ENCODE measurements around the gene CLEC16A. TPM values are rescaled to one million over a fixed set of nuclear protein-coding genes. Genes with fewer than 3 reads are reported as not detected.

The CLEC16A gene
- polyA plus RNA-seq, 2 donors, result 9.0 to 12.5 TPM

DNA sequence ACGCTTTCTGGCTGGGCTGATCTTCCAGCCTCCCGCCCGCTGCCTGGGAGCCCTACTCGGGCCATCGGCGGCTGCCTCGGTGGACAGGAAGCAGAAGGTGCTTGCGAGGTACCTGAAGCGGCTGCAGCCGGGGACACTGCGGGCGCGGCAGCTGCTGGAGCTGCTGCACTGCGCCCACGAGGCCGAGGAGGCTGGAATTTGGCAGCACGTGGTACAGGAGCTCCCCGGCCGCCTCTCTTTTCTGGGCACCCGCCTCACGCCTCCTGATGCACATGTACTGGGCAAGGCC, 36.7 kb upstream of the CLEC16A start:
- Histone ChIP-seq H3K4me3 (ENCODE audit: low read depth in 1 of 2, low read length in 2 of 2) (no peak overlapping the region), H3K9me3 (ENCODE audit: control insufficient read depth in 2 of 2, insufficient read depth in 1 of 2, low read depth in 1 of 2, low read length in 1 of 2) (peaks cover 1 to 3% of the 10 kb centered on the region in 2 donors), H3K27ac (ENCODE audit: low read depth in 2 of 2, low read length in 1 of 2) (no peak overlapping the region), H3K4me1 (ENCODE audit: control insufficient read depth in 2 of 2, insufficient read depth in 2 of 2, low read length in 1 of 2) (no peaks in the 10 kb centered on the region), H3K36me3 (ENCODE audit: control insufficient read depth in 2 of 2, insufficient read depth in 2 of 2, low read length in 1 of 2) (peaks cover 0 to 3% of the 10 kb centered on the region in 2 donors), H3K27me3 (ENCODE audit: control insufficient read depth in 1 of 2, insufficient read depth in 2 of 2, low read length in 2 of 2) (no peaks in the 10 kb centered on the region)
- WGBS, 2 donors, result 91 to 94% methylated on average over 21 of the region's 21 CpGs

DNA sequence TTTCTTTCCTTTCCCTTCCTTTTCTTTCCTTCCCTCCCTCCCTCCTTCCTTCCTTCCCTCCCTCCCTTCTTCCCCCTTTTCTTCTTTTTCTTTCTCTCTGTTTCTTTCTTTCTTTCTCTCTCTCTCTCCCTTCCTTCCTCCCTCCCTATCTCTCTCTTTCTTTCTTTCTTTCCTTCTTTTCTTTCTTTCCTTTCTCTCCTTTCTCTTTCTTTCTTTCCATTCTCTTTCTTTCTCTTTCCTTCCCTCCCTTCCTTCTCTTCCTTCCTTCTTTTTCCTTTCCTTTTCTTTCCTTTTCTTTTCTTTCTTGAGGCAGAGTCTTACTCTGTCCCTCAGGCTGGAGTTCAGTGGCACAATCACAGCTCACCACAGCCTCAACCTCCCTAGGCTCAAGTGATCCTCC, 33.1 kb upstream of the CLEC16A start:
- H3K36me3 ChIP-seq (ENCODE audit: control insufficient read depth in 2 of 2, insufficient read depth in 2 of 2, low read length in 1 of 2), result peaks cover 0 to 3% of the 10 kb centered on the region in 2 donors
- H3K4me3 ChIP-seq (ENCODE audit: low read depth in 1 of 2, low read length in 2 of 2), result no peak overlapping the region
- peaks cover 0 to 3% of the 10 kb centered on the region in 2 donors for H3K9me3 ChIP-seq (ENCODE audit: control insufficient read depth in 2 of 2, insufficient read depth in 1 of 2, low read depth in 1 of 2, low read length in 1 of 2)
- no peaks in the 10 kb centered on the region for H3K4me1 ChIP-seq (ENCODE audit: control insufficient read depth in 2 of 2, insufficient read depth in 2 of 2, low read length in 1 of 2)
- no peaks in the 10 kb centered on the region for H3K27me3 ChIP-seq (ENCODE audit: control insufficient read depth in 1 of 2, insufficient read depth in 2 of 2, low read length in 2 of 2)
- no peak overlapping the region for H3K27ac ChIP-seq (ENCODE audit: low read depth in 2 of 2, low read length in 1 of 2)

DNA sequence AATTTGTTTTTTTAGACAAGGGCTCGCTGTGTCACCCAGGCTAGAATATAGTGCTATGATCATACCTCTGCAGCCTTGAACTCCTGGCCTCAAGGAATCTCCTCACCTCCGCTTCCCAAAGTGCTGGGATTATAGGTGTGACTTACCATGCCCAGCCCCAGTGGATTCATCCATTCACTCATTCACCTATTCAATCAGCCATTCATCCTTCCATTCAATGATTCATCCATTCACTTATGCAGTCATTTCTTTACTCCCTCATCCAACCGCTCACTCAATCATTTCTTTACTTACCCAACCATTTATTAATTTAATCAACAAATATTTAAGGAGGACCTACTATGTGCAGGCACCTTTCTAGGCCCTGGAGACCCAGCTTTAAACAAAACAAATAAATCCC, 27.8 kb upstream of the CLEC16A start:
- Histone ChIP-seq H3K27ac (ENCODE audit: low read depth in 2 of 2, low read length in 1 of 2) (no peak overlapping the region), H3K4me3 (ENCODE audit: low read depth in 1 of 2, low read length in 2 of 2) (no peak overlapping the region), H3K4me1 (ENCODE audit: control insufficient read depth in 2 of 2, insufficient read depth in 2 of 2, low read length in 1 of 2) (peaks cover 0 to 5% of the 10 kb centered on the region in 2 donors), H3K9me3 (ENCODE audit: control insufficient read depth in 2 of 2, insufficient read depth in 1 of 2, low read depth in 1 of 2, low read length in 1 of 2) (no peaks in the 10 kb centered on the region), H3K36me3 (ENCODE audit: control insufficient read depth in 2 of 2, insufficient read depth in 2 of 2, low read length in 1 of 2) (no peaks in the 10 kb centered on the region), H3K27me3 (ENCODE audit: control insufficient read depth in 1 of 2, insufficient read depth in 2 of 2, low read length in 2 of 2) (no peaks in the 10 kb centered on the region)
- WGBS, 2 donors, result 62 to 63% methylated on average over 3 of the region's 3 CpGs

DNA sequence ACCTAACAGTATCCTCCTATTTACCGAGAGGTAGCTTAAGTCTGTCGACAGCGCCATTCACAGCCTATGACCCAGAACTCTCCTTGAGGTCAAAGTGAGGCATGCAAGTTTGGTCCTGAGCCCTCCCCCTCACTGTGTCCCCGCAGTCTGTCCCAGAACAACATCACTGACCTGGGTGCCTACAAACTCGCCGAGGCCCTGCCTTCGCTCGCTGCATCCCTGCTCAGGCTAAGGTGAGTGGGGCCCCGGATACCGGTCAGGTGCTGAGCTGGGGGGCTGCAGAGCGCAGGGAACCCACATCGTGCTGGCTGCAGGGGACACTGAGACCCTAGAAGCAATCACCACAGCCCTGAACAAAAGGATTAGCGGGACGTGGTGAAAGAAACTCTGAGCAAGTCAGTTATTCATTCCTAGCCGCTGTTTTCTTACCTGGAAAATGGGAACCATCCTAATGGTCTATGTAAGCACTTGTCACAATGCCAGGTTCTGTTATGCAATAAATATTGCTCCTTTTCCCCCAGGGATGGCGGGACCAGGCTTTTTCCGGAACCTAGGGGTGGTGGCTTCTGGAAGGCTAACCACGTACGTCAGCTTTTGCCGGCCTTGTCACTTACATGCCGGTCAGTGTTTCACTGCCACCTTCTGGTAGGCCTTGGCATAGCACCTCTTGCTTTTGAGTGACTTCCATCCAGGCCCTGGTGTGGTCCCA, 25.9 kb upstream of the CLEC16A start:
- no peaks in the 10 kb centered on the region for H3K27me3 ChIP-seq (ENCODE audit: control insufficient read depth in 1 of 2, insufficient read depth in 2 of 2, low read length in 2 of 2)
- no peak overlapping the region for H3K27ac ChIP-seq (ENCODE audit: low read depth in 2 of 2, low read length in 1 of 2)
- no peaks in the 10 kb centered on the region for H3K36me3 ChIP-seq (ENCODE audit: control insufficient read depth in 2 of 2, insufficient read depth in 2 of 2, low read length in 1 of 2)
- H3K4me1 ChIP-seq (ENCODE audit: control insufficient read depth in 2 of 2, insufficient read depth in 2 of 2, low read length in 1 of 2), result peaks cover 0 to 8% of the 10 kb centered on the region in 2 donors
- no peak overlapping the region for H3K4me3 ChIP-seq (ENCODE audit: low read depth in 1 of 2, low read length in 2 of 2)
- WGBS, 2 donors, result 47 to 49% methylated on average over 21 of the region's 21 CpGs
- H3K9me3 ChIP-seq (ENCODE audit: control insufficient read depth in 2 of 2, insufficient read depth in 1 of 2, low read depth in 1 of 2, low read length in 1 of 2), result no peaks in the 10 kb centered on the region

DNA sequence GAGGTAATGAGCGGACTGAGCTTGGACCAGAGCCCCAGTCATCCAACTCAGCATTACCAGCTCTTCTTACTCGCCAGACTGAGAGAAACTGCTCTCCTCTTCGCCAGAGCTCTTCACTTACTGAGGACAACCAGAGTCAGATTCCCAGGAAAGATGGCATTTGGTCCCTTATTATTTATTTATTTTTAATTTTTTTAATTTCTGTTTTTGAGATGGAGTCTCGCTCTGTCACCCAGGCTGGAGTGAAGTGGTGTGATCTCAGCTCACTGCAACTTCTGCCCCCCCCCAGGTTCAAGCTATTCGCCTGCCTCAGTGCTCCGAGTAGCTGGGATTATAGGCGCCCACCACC, 25.4 kb upstream of the CLEC16A start:
- no peak overlapping the region for H3K4me3 ChIP-seq (ENCODE audit: low read depth in 1 of 2, low read length in 2 of 2)
- H3K27ac ChIP-seq (ENCODE audit: low read depth in 2 of 2, low read length in 1 of 2), result no peak overlapping the region
- 55 to 60% methylated on average over 7 of the region's 7 CpGs for WGBS, 2 donors
- H3K36me3 ChIP-seq (ENCODE audit: control insufficient read depth in 2 of 2, insufficient read depth in 2 of 2, low read length in 1 of 2), result no peaks in the 10 kb centered on the region
- no peaks in the 10 kb centered on the region for H3K9me3 ChIP-seq (ENCODE audit: control insufficient read depth in 2 of 2, insufficient read depth in 1 of 2, low read depth in 1 of 2, low read length in 1 of 2)
- no peaks in the 10 kb centered on the region for H3K27me3 ChIP-seq (ENCODE audit: control insufficient read depth in 1 of 2, insufficient read depth in 2 of 2, low read length in 2 of 2)
- H3K4me1 ChIP-seq (ENCODE audit: control insufficient read depth in 2 of 2, insufficient read depth in 2 of 2, low read length in 1 of 2), result peaks cover 0 to 8% of the 10 kb centered on the region in 2 donors

DNA sequence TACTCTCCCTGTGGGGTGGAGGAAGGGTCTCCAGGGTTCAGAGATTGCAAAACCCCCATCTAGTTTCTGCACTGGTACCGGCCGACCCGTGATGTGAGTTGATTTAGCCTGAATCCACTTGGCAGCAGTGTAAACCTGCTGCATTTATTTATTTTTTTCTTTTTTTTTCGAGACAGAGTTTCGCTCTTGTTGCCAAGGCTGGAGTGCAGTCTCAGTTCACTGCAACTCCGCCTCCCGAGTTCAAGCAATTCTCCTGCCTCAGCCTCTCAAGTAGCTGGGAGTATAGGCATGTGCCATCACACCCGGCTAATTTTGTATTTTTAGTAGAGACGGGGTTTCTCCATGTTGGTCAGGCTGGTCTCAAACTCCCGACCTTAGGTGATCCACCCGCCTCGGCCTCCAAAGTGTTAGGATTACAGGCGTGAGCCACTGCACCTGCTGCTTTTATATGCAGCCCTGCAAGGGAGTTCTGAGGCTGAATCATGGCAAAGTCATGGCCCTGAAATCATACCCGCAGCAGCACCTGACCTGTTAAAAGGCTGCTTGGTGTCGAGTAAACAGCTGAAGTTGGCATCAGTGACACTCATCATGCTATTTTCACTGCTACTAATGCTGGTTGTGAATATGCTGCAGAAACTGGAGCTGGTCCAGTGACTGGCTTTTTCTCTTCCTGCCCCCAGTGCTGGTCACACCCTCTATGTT, 23.5 kb upstream of the CLEC16A start:
- no peaks in the 10 kb centered on the region for H3K9me3 ChIP-seq (ENCODE audit: control insufficient read depth in 2 of 2, insufficient read depth in 1 of 2, low read depth in 1 of 2, low read length in 1 of 2)
- H3K27me3 ChIP-seq (ENCODE audit: control insufficient read depth in 1 of 2, insufficient read depth in 2 of 2, low read length in 2 of 2), result no peaks in the 10 kb centered on the region
- H3K36me3 ChIP-seq (ENCODE audit: control insufficient read depth in 2 of 2, insufficient read depth in 2 of 2, low read length in 1 of 2), result peaks cover 3 to 6% of the 10 kb centered on the region in 2 donors
- H3K4me3 ChIP-seq (ENCODE audit: low read depth in 1 of 2, low read length in 2 of 2), result no peak overlapping the region
- 75 to 77% methylated on average over 15 of the region's 15 CpGs for WGBS, 2 donors
- H3K27ac ChIP-seq (ENCODE audit: low read depth in 2 of 2, low read length in 1 of 2), result no peak overlapping the region
- H3K4me1 ChIP-seq (ENCODE audit: control insufficient read depth in 2 of 2, insufficient read depth in 2 of 2, low read length in 1 of 2), result peaks cover 0 to 8% of the 10 kb centered on the region in 2 donors

DNA sequence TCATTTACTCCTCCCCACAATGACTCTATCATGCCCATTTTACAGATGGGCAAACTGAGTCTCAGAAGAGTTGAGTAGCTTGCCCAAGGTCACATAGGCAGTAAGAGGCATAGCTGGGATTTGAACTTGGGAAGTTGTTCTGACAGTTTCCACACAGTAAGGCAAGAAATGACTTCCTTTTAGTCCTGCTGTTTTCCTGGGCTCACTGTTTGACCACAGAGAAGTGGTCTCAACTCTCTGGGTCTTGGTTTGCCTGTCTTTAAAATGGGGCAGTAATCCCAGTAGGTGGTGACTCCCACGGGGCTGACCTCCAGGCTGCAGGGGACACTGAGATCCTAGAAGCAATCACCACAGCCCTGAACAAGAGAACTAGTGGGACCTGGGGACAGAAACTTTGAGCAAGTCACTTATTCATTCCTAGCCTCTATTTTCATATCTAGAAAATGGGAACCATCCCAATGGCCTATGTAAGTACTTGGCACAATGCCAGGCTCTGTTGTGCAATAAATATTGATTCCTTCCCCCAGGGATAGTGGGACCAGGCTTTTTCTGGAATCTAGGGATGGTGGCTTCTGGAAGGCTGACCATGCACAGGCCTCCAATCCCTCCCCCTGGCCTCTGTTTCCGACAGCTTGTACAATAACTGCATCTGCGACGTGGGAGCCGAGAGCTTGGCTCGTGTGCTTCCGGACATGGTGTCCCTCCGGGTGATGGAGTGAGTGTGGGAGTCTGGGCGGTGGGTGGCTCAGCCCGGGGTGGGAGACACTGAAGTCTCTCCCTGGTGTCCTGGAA, 22.6 kb upstream of the CLEC16A start:
- H3K4me1 ChIP-seq (ENCODE audit: control insufficient read depth in 2 of 2, insufficient read depth in 2 of 2, low read length in 1 of 2), result peaks cover 0 to 8% of the 10 kb centered on the region in 2 donors
- peaks cover 3 to 6% of the 10 kb centered on the region in 2 donors for H3K36me3 ChIP-seq (ENCODE audit: control insufficient read depth in 2 of 2, insufficient read depth in 2 of 2, low read length in 1 of 2)
- no peaks in the 10 kb centered on the region for H3K27me3 ChIP-seq (ENCODE audit: control insufficient read depth in 1 of 2, insufficient read depth in 2 of 2, low read length in 2 of 2)
- 78 to 86% methylated on average over 10 of the region's 10 CpGs for WGBS, 2 donors
- no peak overlapping the region for H3K27ac ChIP-seq (ENCODE audit: low read depth in 2 of 2, low read length in 1 of 2)
- H3K4me3 ChIP-seq (ENCODE audit: low read depth in 1 of 2, low read length in 2 of 2), result no peak overlapping the region
- no peaks in the 10 kb centered on the region for H3K9me3 ChIP-seq (ENCODE audit: control insufficient read depth in 2 of 2, insufficient read depth in 1 of 2, low read depth in 1 of 2, low read length in 1 of 2)

DNA sequence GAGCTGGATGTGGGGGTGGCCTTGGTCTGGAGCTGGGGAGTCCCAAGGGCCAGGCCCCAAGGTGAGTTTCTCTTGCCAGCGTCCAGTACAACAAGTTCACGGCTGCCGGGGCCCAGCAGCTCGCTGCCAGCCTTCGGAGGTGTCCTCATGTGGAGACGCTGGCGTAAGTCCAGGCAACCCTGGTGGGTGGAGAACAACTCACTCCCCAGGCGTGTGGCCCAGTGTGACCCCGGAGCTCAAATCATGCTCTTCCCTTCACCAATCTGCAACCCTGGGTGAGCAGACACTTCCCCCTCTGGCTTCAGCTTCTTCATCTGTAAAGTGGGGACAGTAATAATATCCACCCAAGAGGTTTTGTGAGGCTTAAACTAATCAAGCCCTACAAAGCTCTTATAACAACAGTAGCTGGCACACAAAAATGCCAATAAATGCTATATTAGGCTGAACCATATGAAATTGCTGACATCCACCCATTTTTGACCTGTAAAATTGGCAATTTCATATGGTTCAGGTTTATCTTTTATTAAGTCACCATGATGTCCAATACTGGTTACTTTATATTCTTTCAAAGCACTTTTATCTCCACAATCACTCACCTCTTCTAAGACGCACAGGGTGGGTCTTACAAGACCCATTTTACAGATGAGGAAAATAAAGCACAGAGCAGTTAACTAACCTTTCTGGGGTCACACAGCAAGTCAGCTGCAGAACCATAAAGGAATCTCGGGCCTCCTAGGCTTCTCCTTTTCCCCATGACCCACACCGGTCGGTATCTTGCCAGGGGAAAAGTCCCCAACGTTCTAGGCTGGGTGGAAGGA, 21.8 kb upstream of the CLEC16A start:
- no peaks in the 10 kb centered on the region for H3K27me3 ChIP-seq (ENCODE audit: control insufficient read depth in 1 of 2, insufficient read depth in 2 of 2, low read length in 2 of 2)
- H3K27ac ChIP-seq (ENCODE audit: low read depth in 2 of 2, low read length in 1 of 2), result no peak overlapping the region
- peaks cover 0 to 8% of the 10 kb centered on the region in 2 donors for H3K4me1 ChIP-seq (ENCODE audit: control insufficient read depth in 2 of 2, insufficient read depth in 2 of 2, low read length in 1 of 2)
- H3K9me3 ChIP-seq (ENCODE audit: control insufficient read depth in 2 of 2, insufficient read depth in 1 of 2, low read depth in 1 of 2, low read length in 1 of 2), result no peaks in the 10 kb centered on the region
- 72 to 77% methylated on average over 14 of the region's 14 CpGs for WGBS, 2 donors
- H3K4me3 ChIP-seq (ENCODE audit: low read depth in 1 of 2, low read length in 2 of 2), result no peak overlapping the region
- peaks cover 4 to 6% of the 10 kb centered on the region in 2 donors for H3K36me3 ChIP-seq (ENCODE audit: control insufficient read depth in 2 of 2, insufficient read depth in 2 of 2, low read length in 1 of 2)

DNA sequence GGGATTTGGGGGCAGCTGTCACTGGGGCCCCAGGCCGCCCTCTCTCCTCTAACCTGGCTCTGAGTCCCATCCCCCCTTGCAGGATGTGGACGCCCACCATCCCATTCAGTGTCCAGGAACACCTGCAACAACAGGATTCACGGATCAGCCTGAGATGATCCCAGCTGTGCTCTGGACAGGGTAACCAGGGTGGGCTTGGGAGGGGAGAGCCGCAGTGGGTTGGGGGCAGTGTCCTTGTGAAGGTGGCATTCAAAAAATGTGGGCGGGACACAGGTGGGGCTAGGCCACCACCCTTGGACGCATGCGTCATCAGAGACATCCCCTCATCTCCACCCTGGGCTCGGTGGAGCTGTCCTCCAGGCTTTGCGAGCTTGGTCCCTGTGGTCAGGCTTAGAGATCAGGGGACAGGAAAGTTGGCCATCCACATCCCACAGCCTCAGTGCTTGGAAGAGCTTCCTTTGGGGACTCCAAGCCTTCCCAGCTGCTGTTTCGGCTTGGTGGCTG, 21.2 kb upstream of the CLEC16A start:
- H3K36me3 ChIP-seq (ENCODE audit: control insufficient read depth in 2 of 2, insufficient read depth in 2 of 2, low read length in 1 of 2), result peaks cover 6% of the 10 kb centered on the region in 2 donors
- peaks cover 0 to 7% of the 10 kb centered on the region in 2 donors for H3K4me1 ChIP-seq (ENCODE audit: control insufficient read depth in 2 of 2, insufficient read depth in 2 of 2, low read length in 1 of 2)
- no peaks in the 10 kb centered on the region for H3K27me3 ChIP-seq (ENCODE audit: control insufficient read depth in 1 of 2, insufficient read depth in 2 of 2, low read length in 2 of 2)
- no peak overlapping the region for H3K4me3 ChIP-seq (ENCODE audit: low read depth in 1 of 2, low read length in 2 of 2)
- H3K9me3 ChIP-seq (ENCODE audit: control insufficient read depth in 2 of 2, insufficient read depth in 1 of 2, low read depth in 1 of 2, low read length in 1 of 2), result no peaks in the 10 kb centered on the region
- 84 to 86% methylated on average over 10 of the region's 10 CpGs for WGBS, 2 donors
- no peak overlapping the region for H3K27ac ChIP-seq (ENCODE audit: low read depth in 2 of 2, low read length in 1 of 2)
